Measurements from ENCODE around the gene SP140.

- TF ChIP-seq, protein P1, sequence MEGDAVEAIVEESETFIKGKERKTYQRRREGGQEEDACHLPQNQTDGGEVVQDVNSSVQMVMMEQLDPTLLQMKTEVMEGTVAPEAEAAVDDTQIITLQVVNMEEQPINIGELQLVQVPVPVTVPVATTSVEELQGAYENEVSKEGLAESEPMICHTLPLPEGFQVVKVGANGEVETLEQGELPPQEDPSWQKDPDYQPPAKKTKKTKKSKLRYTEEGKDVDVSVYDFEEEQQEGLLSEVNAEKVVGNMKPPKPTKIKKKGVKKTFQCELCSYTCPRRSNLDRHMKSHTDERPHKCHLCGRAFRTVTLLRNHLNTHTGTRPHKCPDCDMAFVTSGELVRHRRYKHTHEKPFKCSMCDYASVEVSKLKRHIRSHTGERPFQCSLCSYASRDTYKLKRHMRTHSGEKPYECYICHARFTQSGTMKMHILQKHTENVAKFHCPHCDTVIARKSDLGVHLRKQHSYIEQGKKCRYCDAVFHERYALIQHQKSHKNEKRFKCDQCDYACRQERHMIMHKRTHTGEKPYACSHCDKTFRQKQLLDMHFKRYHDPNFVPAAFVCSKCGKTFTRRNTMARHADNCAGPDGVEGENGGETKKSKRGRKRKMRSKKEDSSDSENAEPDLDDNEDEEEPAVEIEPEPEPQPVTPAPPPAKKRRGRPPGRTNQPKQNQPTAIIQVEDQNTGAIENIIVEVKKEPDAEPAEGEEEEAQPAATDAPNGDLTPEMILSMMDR (IDR thresholded peaks at IDR 0.05): no peak
- no peak for TF ChIP-seq POLR2A (IDR thresholded peaks at IDR 0.05)
- no peak for TF ChIP-seq POLR2AphosphoS5 (IDR thresholded peaks at IDR 0.05)
- no peak for TF ChIP-seq EP300 (IDR thresholded peaks at IDR 0.05)
Observed at GRCh38 chr2:230227216-230227615, 1.7 kb downstream of the SP140 start.

Data from suprapubic skin (tissue), 4 donors.